Endothelial cell of umbilical vein (primary cell): ENCODE results near the gene ZNF420.

Source experiments
- CTCF ChIP-seq, 2 donors: IDR thresholded peaks; 1 replicate in 1 of 2; 2 replicates in 1 of 2; pipeline ENCODE4 v1.5.1; 2011; ENCODE audit warnings: low read length in 2 of 2, mild to moderate bottlenecking in 2 of 2, moderate library complexity in 2 of 2, control low read depth in 1 of 2, inconsistent platforms in 1 of 2, low read depth in 1 of 2; ENCODE audit not compliant: insufficient read depth in 1 of 2; ENCODE audit errors: extremely low read depth in 1 of 2
- EZH2 ChIP-seq: IDR thresholded peaks from 2 replicates; pipeline ENCODE4 v1.6.1; 2012; ENCODE audit warnings: borderline replicate concordance, low read depth, mild to moderate bottlenecking, moderate library complexity, low read length, inconsistent platforms; ENCODE audit not compliant: severe bottlenecking
- FOS ChIP-seq: IDR thresholded peaks from 2 replicates; pipeline ENCODE4 v1.6.1; 2011; ENCODE audit warnings: mild to moderate bottlenecking, low read length, moderate library complexity, borderline replicate concordance; ENCODE audit not compliant: insufficient read depth
- GATA2 ChIP-seq: IDR thresholded peaks from 2 replicates; pipeline ENCODE4 v1.7.0; 2011; ENCODE audit warnings: low read depth, mild to moderate bottlenecking, moderate library complexity, mixed read lengths, low read length; ENCODE audit not compliant: insufficient read length, insufficient read depth
- JUN ChIP-seq: IDR thresholded peaks from 2 replicates; pipeline ENCODE4 v1.6.1; 2011; ENCODE audit warnings: borderline replicate concordance, low read depth; ENCODE audit not compliant: insufficient read length, insufficient read depth
- MAX ChIP-seq: IDR thresholded peaks from 2 replicates; pipeline ENCODE4 v1.6.1; 2011; ENCODE audit not compliant: insufficient read depth, insufficient read length
- MYC ChIP-seq: IDR thresholded peaks from one replicate; pipeline ENCODE4 v1.6.1; 2011; ENCODE audit warnings: mild to moderate bottlenecking, low read depth, low read length
- POLR2A ChIP-seq: IDR thresholded peaks from 2 replicates; pipeline ENCODE4 v1.6.1; 2012; ENCODE audit warnings: low read depth, mild to moderate bottlenecking, control low read depth, low read length
- POLR2AphosphoS5 ChIP-seq: IDR thresholded peaks from 2 replicates; pipeline ENCODE4 v1.6.1; 2012; ENCODE audit warnings: low read depth, mild to moderate bottlenecking, control low read depth, low read length, moderate library complexity; ENCODE audit not compliant: insufficient read depth

GRCh38 chr19:37082307-37082706 is 4.1 kb downstream of the ZNF420 start:
- TF ChIP-seq POLR2AphosphoS5 (no peak), JUN (no peak), CTCF (IDR thresholded peaks at IDR 0.05; ENCODE audit: extremely low read depth in 1 of 2, insufficient read depth in 1 of 2, low read depth in 1 of 2, low read length in 2 of 2) (no peak), EZH2 (no peak), MAX (no peak), POLR2A (no peak), MYC (no peak), FOS (no peak), GATA2 (no peak)
